Measurements from ENCODE around the gene KRTAP2-3. TPM values are rescaled to one million over a fixed set of nuclear protein-coding genes. Genes with fewer than 3 reads are reported as not detected.

The KRTAP2-3 gene
- total and polyA plus RNA-seq, 2 experiments from 2014 or later: not detected

GRCh38 chr17:41054025-41054424 is 5.9 kb downstream of the KRTAP2-3 start:
- no peaks in the 10 kb centered on the region for H4K20me1 ChIP-seq (replicated peaks; ENCODE audit: insufficient read depth)
- DNase-seq (ENCODE audit: low spot score): no peak
- H2AFZ ChIP-seq: no peak overlapping the region
- Mint-ChIP-seq H3K4me3 (no peak overlapping the region), H3K9me3 (peaks cover 6% of the 10 kb centered on the region; the same call in 1 of the 3 replicates), H3K27me3 (ENCODE audit: insufficient read depth, low read depth, poor library complexity) (no peaks in the 10 kb centered on the region), H3K27ac (no peak overlapping the region), H3K36me3 (ENCODE audit: low read depth) (0 out of 3 replicates have a peak, but pooled peaks cover 3% of the 10 kb centered on the region), H3K4me1 (peaks cover 11% of the 10 kb centered on the region)
- no peaks in the 10 kb centered on the region for H3K9me2 ChIP-seq (ENCODE audit: insufficient read depth)
- H3F3A ChIP-seq (replicated peaks; ENCODE audit: low read depth): no peaks in the 10 kb centered on the region
- H3K4me2 ChIP-seq: no peak overlapping the region
- TF ChIP-seq EZH2phosphoT487 (IDR thresholded peaks at IDR 0.05; ENCODE audit: unreplicated experiment): no peak
- TF ChIP-seq ZNF114 (CRISPR knock-in tag; IDR thresholded peaks at IDR 0.05): no peak
- TF ChIP-seq ETS1 (IDR thresholded peaks at IDR 0.05): no peak
- no peak for TF ChIP-seq EZH2 (IDR thresholded peaks at IDR 0.05; ENCODE audit: low read depth, unreplicated experiment)
- no peak for TF ChIP-seq CTCF (conservative IDR thresholded peaks at IDR 0.05; ENCODE audit: low read depth in 2 of 2)
- no peak for TF ChIP-seq JUNB (IDR thresholded peaks at IDR 0.05; ENCODE audit: unreplicated experiment)
- no peak for TF ChIP-seq NANOG (IDR thresholded peaks at IDR 0.05; ENCODE audit: borderline replicate concordance)
- H3K4me1 ChIP-seq (ENCODE audit: insufficient read depth): peaks cover 9% of the 10 kb centered on the region
- no peaks in the 10 kb centered on the region for H3K79me2 ChIP-seq (replicated peaks; ENCODE audit: insufficient read depth)
- H3K27ac ChIP-seq (ENCODE audit: low read depth): no peak overlapping the region
- H3K27me3 ChIP-seq (ENCODE audit: insufficient read depth): no peaks in the 10 kb centered on the region
- no peak overlapping the region for H3K4me3 ChIP-seq
- no peak for ATAC-seq
- H3K36me3 ChIP-seq (ENCODE audit: insufficient read depth): no peaks in the 10 kb centered on the region

- DNase-seq (ENCODE audit: low spot score) (no peak), ATAC-seq (no peak)
- Mint-ChIP-seq H3K4me3 (no peak overlapping the region), H3K4me1 (peaks cover 16% of the 10 kb centered on the region), H3K27me3 (ENCODE audit: insufficient read depth, low read depth, poor library complexity) (no peaks in the 10 kb centered on the region), H3K9me3 (peaks cover 6% of the 10 kb centered on the region; the same call in 1 of the 3 replicates), H3K27ac (no peak overlapping the region), H3K36me3 (ENCODE audit: low read depth) (0 out of 3 replicates have a peak, but pooled peaks cover 3% of the 10 kb centered on the region)
- H3K79me2 ChIP-seq (replicated peaks; ENCODE audit: insufficient read depth): no peaks in the 10 kb centered on the region
- H3K4me3 ChIP-seq: no peak overlapping the region
- H3K27ac ChIP-seq (ENCODE audit: low read depth): no peak overlapping the region
- peaks cover 8% of the 10 kb centered on the region for H3K4me1 ChIP-seq (ENCODE audit: insufficient read depth)
- no peaks in the 10 kb centered on the region for H3K36me3 ChIP-seq (ENCODE audit: insufficient read depth)
- H2AFZ ChIP-seq: no peak overlapping the region
- no peaks in the 10 kb centered on the region for H3K27me3 ChIP-seq (ENCODE audit: insufficient read depth)
- H4K20me1 ChIP-seq (replicated peaks; ENCODE audit: insufficient read depth): no peaks in the 10 kb centered on the region
- no peak for TF ChIP-seq POLR2AphosphoS5 (IDR thresholded peaks at IDR 0.05; ENCODE audit: low read depth)
- TF ChIP-seq EZH2 (IDR thresholded peaks at IDR 0.05; ENCODE audit: low read depth, unreplicated experiment): no peak
- H3K9me2 ChIP-seq (ENCODE audit: insufficient read depth): no peaks in the 10 kb centered on the region
- no peaks in the 10 kb centered on the region for H3F3A ChIP-seq (replicated peaks; ENCODE audit: low read depth)
- no peak overlapping the region for H3K4me2 ChIP-seq
Observed at GRCh38 chr17:41052566-41052965, 7.3 kb downstream of the KRTAP2-3 start.

- ATAC-seq (no peak), DNase-seq (ENCODE audit: low spot score) (no peak)
- no peak overlapping the region for H3K4me2 ChIP-seq
- peaks cover 16% of the 10 kb centered on the region for H3K4me1 Mint-ChIP-seq
- no peaks in the 10 kb centered on the region for H3K9me2 ChIP-seq (ENCODE audit: insufficient read depth)
- peaks cover 5% of the 10 kb centered on the region; the same call in 1 of the 3 replicates for H3K9me3 Mint-ChIP-seq
- peaks cover 8% of the 10 kb centered on the region for H3K4me1 ChIP-seq (ENCODE audit: insufficient read depth)
- H3K27me3 Mint-ChIP-seq (ENCODE audit: insufficient read depth, low read depth, poor library complexity): peaks cover 2% of the 10 kb centered on the region
- no peak overlapping the region for H3K27ac ChIP-seq (ENCODE audit: low read depth)
- no peaks in the 10 kb centered on the region for H3K27me3 ChIP-seq (ENCODE audit: insufficient read depth)
- no peaks in the 10 kb centered on the region for H3K79me2 ChIP-seq (replicated peaks; ENCODE audit: insufficient read depth)
- no peaks in the 10 kb centered on the region for H3K36me3 ChIP-seq (ENCODE audit: insufficient read depth)
- 0 out of 3 replicates have a peak, but pooled peaks cover 3% of the 10 kb centered on the region for H3K36me3 Mint-ChIP-seq (ENCODE audit: low read depth)
- no peak overlapping the region for H2AFZ ChIP-seq
- no peaks in the 10 kb centered on the region for H4K20me1 ChIP-seq (replicated peaks; ENCODE audit: insufficient read depth)
- H3K4me3 Mint-ChIP-seq: no peak overlapping the region
- no peak overlapping the region for H3K27ac Mint-ChIP-seq
- no peaks in the 10 kb centered on the region for H3F3A ChIP-seq (replicated peaks; ENCODE audit: low read depth)
- no peak overlapping the region for H3K4me3 ChIP-seq
- no peak for TF ChIP-seq ZNF462 (CRISPR knock-in tag; IDR thresholded peaks at IDR 0.05)
Observed at GRCh38 chr17:41049110-41049509, 10.8 kb downstream of the KRTAP2-3 start.

Data from GM23338 (cell line).